ENCODE results near the gene PRKG2. TPM values are rescaled to one million over a fixed set of nuclear protein-coding genes. Genes with fewer than 3 reads are reported as not detected.
A peak's percentile ranks its signal among the peaks of the same experiment; 100 is the strongest.

Gene PRKG2
- total RNA-seq, 1 experiment from 2014 or later, result 1.9 TPM

DNA sequence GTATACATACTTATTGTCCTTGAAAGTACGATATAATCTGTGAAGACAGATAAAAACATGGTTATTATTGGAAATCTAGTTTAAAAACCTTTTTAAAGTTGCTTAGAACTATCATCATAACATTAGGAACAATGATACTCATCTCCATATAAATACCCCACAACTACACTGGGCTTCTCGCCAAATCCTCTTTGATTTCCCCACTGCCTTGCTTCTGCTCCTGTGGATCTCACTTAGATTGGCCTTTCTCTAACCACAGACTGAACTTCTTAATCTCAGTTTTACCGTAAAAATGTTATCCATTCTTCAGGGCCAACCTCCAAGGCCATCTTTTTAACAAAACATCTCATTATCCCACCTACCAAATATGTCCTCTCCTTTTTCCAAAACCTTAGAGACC lies 77.6 kb downstream of the PRKG2 start:
- H2BK5ac ChIP-seq (ENCODE audit: insufficient read length, low read length), result no peak overlapping the region
- H3K23ac ChIP-seq (ENCODE audit: insufficient read length, low read depth, low read length), result no peak overlapping the region
- H3K9me3 Mint-ChIP-seq, result no peaks in the 10 kb centered on the region

More for the DNA sequence above, 77.6 kb downstream of the PRKG2 start:
- Histone ChIP-seq H3K4me1 (ENCODE audit: insufficient read depth, low read length) (peaks cover 5% of the 10 kb centered on the region; the same call in 1 of the 2 replicates), H3K27ac (ENCODE audit: insufficient read length, low read depth, low read length) (no peak overlapping the region), H3K18ac (ENCODE audit: insufficient read length, low read depth, low read length) (no peak overlapping the region), H2AFZ (ENCODE audit: low read length) (no peak overlapping the region), H2BK120ac (ENCODE audit: low read depth, low read length, poor library complexity, severe bottlenecking) (no peak overlapping the region), H2AK5ac (ENCODE audit: insufficient read length, low read length) (no peak overlapping the region), H4K91ac (ENCODE audit: insufficient read length, low read depth, low read length) (no peak overlapping the region), H2BK12ac (ENCODE audit: insufficient read length, low read depth, low read length) (no peak overlapping the region), H3K56ac (ENCODE audit: insufficient read length, low read depth, low read length) (no peak overlapping the region), H4K8ac (replicated peaks; ENCODE audit: insufficient read length, low read depth, low read length) (no peak overlapping the region), H2BK15ac (ENCODE audit: low read depth, low read length) (no peak overlapping the region), H3K14ac (ENCODE audit: insufficient read depth, low read length) (no peak overlapping the region), H3K9ac (ENCODE audit: extremely low read depth, insufficient read length, low read length) (no peak overlapping the region), H3T11ph (ENCODE audit: low read length) (no peak overlapping the region), H3K9me3 (ENCODE audit: control insufficient read depth, low read depth, low read length) (no peaks in the 10 kb centered on the region), H3K4me2 (ENCODE audit: insufficient read depth, insufficient read length, low read length) (no peak overlapping the region), H3K4ac (ENCODE audit: low read depth, low read length) (no peak overlapping the region), H3K23me2 (ENCODE audit: insufficient read length, low read depth, low read length, poor library complexity, severe bottlenecking) (no peaks in the 10 kb centered on the region), H4K20me1 (ENCODE audit: control insufficient read depth, insufficient read depth, insufficient read length) (no peaks in the 10 kb centered on the region), H2BK20ac (ENCODE audit: low read depth, low read length, poor library complexity, severe bottlenecking) (no peak overlapping the region), H4K5ac (ENCODE audit: insufficient read length, low read depth, low read length) (no peak overlapping the region), H3K27me3 (ENCODE audit: insufficient read depth, low read length) (no peaks in the 10 kb centered on the region), H3K79me1 (ENCODE audit: insufficient read depth, low read depth, low read length, poor library complexity, severe bottlenecking) (no peaks in the 10 kb centered on the region), H3K79me2 (ENCODE audit: insufficient read depth, low read length) (no peaks in the 10 kb centered on the region)
- no peak for DNase-seq
- Mint-ChIP-seq H3K4me3 (no peak overlapping the region), H3K4me1 (peaks cover 14 to 15% of the 10 kb centered on the region in 2 experiments), H3K27me3 (ENCODE audit: low read depth) (no peaks in the 10 kb centered on the region), H3K27ac (peak overlapping the region in 1 of 3 experiments; percentile 91; a peak in 3 of 7 replicates), H3K36me3 (ENCODE audit: insufficient read depth in 1 of 3, low read depth in 3 of 3) (no peaks in the 10 kb centered on the region)
- WGBS (ENCODE audit: extremely low coverage, insufficient read length, low lambda C conversion rate), result no CpG with 5 or more reads among the region's 3 CpGs
- TF ChIP-seq, protein P1, sequence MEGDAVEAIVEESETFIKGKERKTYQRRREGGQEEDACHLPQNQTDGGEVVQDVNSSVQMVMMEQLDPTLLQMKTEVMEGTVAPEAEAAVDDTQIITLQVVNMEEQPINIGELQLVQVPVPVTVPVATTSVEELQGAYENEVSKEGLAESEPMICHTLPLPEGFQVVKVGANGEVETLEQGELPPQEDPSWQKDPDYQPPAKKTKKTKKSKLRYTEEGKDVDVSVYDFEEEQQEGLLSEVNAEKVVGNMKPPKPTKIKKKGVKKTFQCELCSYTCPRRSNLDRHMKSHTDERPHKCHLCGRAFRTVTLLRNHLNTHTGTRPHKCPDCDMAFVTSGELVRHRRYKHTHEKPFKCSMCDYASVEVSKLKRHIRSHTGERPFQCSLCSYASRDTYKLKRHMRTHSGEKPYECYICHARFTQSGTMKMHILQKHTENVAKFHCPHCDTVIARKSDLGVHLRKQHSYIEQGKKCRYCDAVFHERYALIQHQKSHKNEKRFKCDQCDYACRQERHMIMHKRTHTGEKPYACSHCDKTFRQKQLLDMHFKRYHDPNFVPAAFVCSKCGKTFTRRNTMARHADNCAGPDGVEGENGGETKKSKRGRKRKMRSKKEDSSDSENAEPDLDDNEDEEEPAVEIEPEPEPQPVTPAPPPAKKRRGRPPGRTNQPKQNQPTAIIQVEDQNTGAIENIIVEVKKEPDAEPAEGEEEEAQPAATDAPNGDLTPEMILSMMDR (conservative IDR thresholded peaks at IDR 0.05), result no peak

Data from H9 (cell line).